ENCODE measurements around the gene NKAIN2.

The NKAIN2 gene

DNA sequence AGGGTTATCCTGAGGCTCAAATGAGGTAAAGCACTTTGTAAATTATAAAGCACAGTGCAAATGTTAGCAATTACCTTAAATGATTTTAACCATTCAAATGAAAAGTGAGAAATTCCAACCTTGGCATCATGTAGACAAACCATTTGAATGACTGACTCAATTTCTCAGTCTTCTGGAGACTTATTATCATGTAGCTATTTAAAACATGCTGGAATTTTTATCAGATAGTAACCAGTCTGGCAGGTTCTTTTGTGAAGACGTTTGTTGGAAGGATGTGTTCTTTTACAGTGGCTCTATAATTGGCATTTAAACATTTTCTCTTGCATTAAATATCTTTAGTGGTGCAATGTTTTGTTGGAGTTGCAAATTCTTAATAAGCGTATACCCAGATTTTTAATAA, 386.6 kb downstream of the NKAIN2 start:
- no peak for TF ChIP-seq TOX (CRISPR knock-in tag; IDR thresholded peaks at IDR 0.05; ENCODE audit: borderline replicate concordance)
- TF ChIP-seq, protein P1, sequence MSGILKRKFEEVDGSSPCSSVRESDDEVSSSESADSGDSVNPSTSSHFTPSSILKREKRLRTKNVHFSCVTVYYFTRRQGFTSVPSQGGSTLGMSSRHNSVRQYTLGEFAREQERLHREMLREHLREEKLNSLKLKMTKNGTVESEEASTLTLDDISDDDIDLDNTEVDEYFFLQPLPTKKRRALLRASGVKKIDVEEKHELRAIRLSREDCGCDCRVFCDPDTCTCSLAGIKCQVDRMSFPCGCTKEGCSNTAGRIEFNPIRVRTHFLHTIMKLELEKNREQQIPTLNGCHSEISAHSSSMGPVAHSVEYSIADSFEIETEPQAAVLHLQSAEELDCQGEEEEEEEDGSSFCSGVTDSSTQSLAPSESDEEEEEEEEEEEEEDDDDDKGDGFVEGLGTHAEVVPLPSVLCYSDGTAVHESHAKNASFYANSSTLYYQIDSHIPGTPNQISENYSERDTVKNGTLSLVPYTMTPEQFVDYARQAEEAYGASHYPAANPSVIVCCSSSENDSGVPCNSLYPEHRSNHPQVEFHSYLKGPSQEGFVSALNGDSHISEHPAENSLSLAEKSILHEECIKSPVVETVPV (CRISPR knock-in tag; IDR thresholded peaks at IDR 0.05) = no peak
- TF ChIP-seq, protein P2, sequence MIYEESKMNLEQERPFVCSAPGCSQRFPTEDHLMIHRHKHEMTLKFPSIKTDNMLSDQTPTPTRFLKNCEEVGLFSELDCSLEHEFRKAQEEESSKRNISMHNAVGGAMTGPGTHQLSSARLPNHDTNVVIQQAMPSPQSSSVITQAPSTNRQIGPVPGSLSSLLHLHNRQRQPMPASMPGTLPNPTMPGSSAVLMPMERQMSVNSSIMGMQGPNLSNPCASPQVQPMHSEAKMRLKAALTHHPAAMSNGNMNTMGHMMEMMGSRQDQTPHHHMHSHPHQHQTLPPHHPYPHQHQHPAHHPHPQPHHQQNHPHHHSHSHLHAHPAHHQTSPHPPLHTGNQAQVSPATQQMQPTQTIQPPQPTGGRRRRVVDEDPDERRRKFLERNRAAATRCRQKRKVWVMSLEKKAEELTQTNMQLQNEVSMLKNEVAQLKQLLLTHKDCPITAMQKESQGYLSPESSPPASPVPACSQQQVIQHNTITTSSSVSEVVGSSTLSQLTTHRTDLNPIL (CRISPR knock-in tag; IDR thresholded peaks at IDR 0.05; ENCODE audit: low read depth) = no peak
- TF ChIP-seq, protein P3, sequence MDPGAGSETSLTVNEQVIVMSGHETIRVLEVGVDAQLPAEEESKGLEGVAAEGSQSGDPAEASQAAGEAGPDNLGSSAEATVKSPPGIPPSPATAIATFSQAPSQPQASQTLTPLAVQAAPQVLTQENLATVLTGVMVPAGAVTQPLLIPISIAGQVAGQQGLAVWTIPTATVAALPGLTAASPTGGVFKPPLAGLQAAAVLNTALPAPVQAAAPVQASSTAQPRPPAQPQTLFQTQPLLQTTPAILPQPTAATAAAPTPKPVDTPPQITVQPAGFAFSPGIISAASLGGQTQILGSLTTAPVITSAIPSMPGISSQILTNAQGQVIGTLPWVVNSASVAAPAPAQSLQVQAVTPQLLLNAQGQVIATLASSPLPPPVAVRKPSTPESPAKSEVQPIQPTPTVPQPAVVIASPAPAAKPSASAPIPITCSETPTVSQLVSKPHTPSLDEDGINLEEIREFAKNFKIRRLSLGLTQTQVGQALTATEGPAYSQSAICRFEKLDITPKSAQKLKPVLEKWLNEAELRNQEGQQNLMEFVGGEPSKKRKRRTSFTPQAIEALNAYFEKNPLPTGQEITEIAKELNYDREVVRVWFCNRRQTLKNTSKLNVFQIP (CRISPR knock-in tag; IDR thresholded peaks at IDR 0.05; ENCODE audit: borderline replicate concordance, low read depth) = no peak
- no peak for TF ChIP-seq ZFP30 (CRISPR knock-in tag; IDR thresholded peaks at IDR 0.05)
- TF ChIP-seq, protein P4, sequence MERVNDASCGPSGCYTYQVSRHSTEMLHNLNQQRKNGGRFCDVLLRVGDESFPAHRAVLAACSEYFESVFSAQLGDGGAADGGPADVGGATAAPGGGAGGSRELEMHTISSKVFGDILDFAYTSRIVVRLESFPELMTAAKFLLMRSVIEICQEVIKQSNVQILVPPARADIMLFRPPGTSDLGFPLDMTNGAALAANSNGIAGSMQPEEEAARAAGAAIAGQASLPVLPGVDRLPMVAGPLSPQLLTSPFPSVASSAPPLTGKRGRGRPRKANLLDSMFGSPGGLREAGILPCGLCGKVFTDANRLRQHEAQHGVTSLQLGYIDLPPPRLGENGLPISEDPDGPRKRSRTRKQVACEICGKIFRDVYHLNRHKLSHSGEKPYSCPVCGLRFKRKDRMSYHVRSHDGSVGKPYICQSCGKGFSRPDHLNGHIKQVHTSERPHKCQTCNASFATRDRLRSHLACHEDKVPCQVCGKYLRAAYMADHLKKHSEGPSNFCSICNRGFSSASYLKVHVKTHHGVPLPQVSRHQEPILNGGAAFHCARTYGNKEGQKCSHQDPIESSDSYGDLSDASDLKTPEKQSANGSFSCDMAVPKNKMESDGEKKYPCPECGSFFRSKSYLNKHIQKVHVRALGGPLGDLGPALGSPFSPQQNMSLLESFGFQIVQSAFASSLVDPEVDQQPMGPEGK (CRISPR knock-in tag; IDR thresholded peaks at IDR 0.05; ENCODE audit: borderline replicate concordance) = no peak
- no peak for TF ChIP-seq TCF4 (CRISPR knock-in tag; IDR thresholded peaks at IDR 0.05; ENCODE audit: borderline replicate concordance)
- no peak for TF ChIP-seq SNAI2 (CRISPR knock-in tag; IDR thresholded peaks at IDR 0.05)
- TF ChIP-seq OSR1 (CRISPR knock-in tag; IDR thresholded peaks at IDR 0.05) = no peak
- TF ChIP-seq GLIS3 (CRISPR knock-in tag; IDR thresholded peaks at IDR 0.05) = no peak
- no peak for TF ChIP-seq ISL1 (CRISPR knock-in tag; IDR thresholded peaks at IDR 0.05)
- TF ChIP-seq ARNTL (CRISPR knock-in tag; IDR thresholded peaks at IDR 0.05; ENCODE audit: borderline replicate concordance, low read depth) = no peak
- TF ChIP-seq CSDC2 (CRISPR knock-in tag; IDR thresholded peaks at IDR 0.05) = no peak
- no peak for TF ChIP-seq BACH2 (CRISPR knock-in tag; IDR thresholded peaks at IDR 0.05; ENCODE audit: borderline replicate concordance)
- no peak for TF ChIP-seq ESRRG (CRISPR knock-in tag; IDR thresholded peaks at IDR 0.05)
- TF ChIP-seq ZC3H10 (CRISPR knock-in tag; IDR thresholded peaks at IDR 0.05) = no peak
- TF ChIP-seq, protein P5, sequence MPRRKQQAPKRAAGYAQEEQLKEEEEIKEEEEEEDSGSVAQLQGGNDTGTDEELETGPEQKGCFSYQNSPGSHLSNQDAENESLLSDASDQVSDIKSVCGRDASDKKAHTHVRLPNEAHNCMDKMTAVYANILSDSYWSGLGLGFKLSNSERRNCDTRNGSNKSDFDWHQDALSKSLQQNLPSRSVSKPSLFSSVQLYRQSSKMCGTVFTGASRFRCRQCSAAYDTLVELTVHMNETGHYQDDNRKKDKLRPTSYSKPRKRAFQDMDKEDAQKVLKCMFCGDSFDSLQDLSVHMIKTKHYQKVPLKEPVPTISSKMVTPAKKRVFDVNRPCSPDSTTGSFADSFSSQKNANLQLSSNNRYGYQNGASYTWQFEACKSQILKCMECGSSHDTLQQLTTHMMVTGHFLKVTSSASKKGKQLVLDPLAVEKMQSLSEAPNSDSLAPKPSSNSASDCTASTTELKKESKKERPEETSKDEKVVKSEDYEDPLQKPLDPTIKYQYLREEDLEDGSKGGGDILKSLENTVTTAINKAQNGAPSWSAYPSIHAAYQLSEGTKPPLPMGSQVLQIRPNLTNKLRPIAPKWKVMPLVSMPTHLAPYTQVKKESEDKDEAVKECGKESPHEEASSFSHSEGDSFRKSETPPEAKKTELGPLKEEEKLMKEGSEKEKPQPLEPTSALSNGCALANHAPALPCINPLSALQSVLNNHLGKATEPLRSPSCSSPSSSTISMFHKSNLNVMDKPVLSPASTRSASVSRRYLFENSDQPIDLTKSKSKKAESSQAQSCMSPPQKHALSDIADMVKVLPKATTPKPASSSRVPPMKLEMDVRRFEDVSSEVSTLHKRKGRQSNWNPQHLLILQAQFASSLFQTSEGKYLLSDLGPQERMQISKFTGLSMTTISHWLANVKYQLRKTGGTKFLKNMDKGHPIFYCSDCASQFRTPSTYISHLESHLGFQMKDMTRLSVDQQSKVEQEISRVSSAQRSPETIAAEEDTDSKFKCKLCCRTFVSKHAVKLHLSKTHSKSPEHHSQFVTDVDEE (CRISPR knock-in tag; IDR thresholded peaks at IDR 0.05) = no peak
- no peak for ATAC-seq

DNA sequence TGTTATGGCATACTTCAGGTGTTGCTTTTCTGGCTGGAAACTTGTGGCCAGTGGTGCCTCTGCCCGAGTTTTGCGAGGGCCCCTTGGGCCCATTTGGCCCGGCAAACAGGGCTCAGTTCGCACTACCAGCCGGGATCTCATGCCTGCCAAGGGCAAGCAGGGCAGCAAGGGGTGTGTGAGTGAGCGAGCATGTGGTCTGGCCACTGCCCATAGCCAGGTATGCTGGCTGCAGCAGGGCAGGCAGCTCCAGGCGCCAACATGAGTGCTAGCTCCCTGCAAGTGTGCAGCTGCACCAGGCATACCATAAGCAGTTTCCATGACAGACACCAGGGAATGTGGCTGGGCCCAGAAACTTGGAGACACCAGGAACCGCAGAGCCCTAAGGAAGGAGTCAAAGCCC, 389.5 kb downstream of the NKAIN2 start:
- ATAC-seq = no peak
- TF ChIP-seq, protein P3 (CRISPR knock-in tag; IDR thresholded peaks at IDR 0.05; ENCODE audit: borderline replicate concordance, low read depth) = no peak
- no peak for TF ChIP-seq ZNF70 (CRISPR knock-in tag; IDR thresholded peaks at IDR 0.05)
- TF ChIP-seq CSDC2 (CRISPR knock-in tag; IDR thresholded peaks at IDR 0.05) = no peak
- TF ChIP-seq RARB (CRISPR knock-in tag; IDR thresholded peaks at IDR 0.05) = no peak
- no peak for TF ChIP-seq ZFP3 (CRISPR knock-in tag; IDR thresholded peaks at IDR 0.05)
- TF ChIP-seq, protein P5 (CRISPR knock-in tag; IDR thresholded peaks at IDR 0.05) = no peak
- no peak for TF ChIP-seq TOX (CRISPR knock-in tag; IDR thresholded peaks at IDR 0.05; ENCODE audit: borderline replicate concordance)
- TF ChIP-seq, protein P1 (CRISPR knock-in tag; IDR thresholded peaks at IDR 0.05) = no peak
- TF ChIP-seq, protein P2 (CRISPR knock-in tag; IDR thresholded peaks at IDR 0.05; ENCODE audit: low read depth) = no peak
